Activated naive CD4-positive, alpha-beta T cell (primary cell): Measurements from ENCODE around the gene PLCB3.
"Not testable (repeated sequence)": the region's sequence is repeated elsewhere in the genome, so short reads cannot be mapped to it uniquely, and the experiment has no call there.

Experiments used
- DNase-seq, 4 experiments: peaks; one replicate each; lab custom pipeline; 2025; lab: John Stamatoyannopoulos, UW

The PLCB3 gene

GRCh38 chr11:64235437-64236161 is 15.7 kb upstream of the PLCB3 start:
- DNase-seq, result no peak

- DNase-seq, result no peak
Observed at GRCh38 chr11:64237484-64237951, 13.8 kb upstream of the PLCB3 start.

- DNase-seq, result no peak
Observed at GRCh38 chr11:64238076-64238475, 13.3 kb upstream of the PLCB3 start.

- no peak for DNase-seq
Observed at GRCh38 chr11:64238999-64239398, 12.3 kb upstream of the PLCB3 start.

GRCh38 chr11:64239662-64240434 is 11.5 kb upstream of the PLCB3 start:
- no peak for DNase-seq

- peak; percentile 92 to 99 (median 96) for DNase-seq
Observed at GRCh38 chr11:64240435-64241240, 10.7 kb upstream of the PLCB3 start, which contains the start of gene FKBP2. TSS of gene FKBP2 (plus strand) at chr11:64241095. CDS start at chr11:64242388, 1,293 bp downstream.

- peak; percentile 99 to 100 (median 99) for DNase-seq
Observed at GRCh38 chr11:64241241-64241490, 10.2 kb upstream of the PLCB3 start.

GRCh38 chr11:64241491-64242374 is 9.6 kb upstream of the PLCB3 start:
- no peak for DNase-seq

- no peak for DNase-seq
Observed at GRCh38 chr11:64243236-64243854, 8.0 kb upstream of the PLCB3 start.

- no peak for DNase-seq
Observed at GRCh38 chr11:64244107-64244506, 7.2 kb upstream of the PLCB3 start.

GRCh38 chr11:64244966-64245365 is 6.4 kb upstream of the PLCB3 start:
- no peak for DNase-seq

- DNase-seq, result peak in 1 of 4 experiments; percentile 26
Observed at GRCh38 chr11:64245401-64245796, 5.9 kb upstream of the PLCB3 start.

GRCh38 chr11:64245797-64246620 is 5.3 kb upstream of the PLCB3 start:
- DNase-seq, result peak; percentile 29 to 57 (median 44)

GRCh38 chr11:64246621-64246870 is 4.8 kb upstream of the PLCB3 start:
- DNase-seq, result not testable (repeated sequence)

- peak; percentile 44 to 67 (median 52) for DNase-seq
Observed at GRCh38 chr11:64246871-64247728, 4.2 kb upstream of the PLCB3 start, which contains the start of gene PPP1R14B. TSS of gene PPP1R14B (minus strand) at chr11:64246943. CDS start at chr11:64246673, 270 bp downstream.

- no peak for DNase-seq
Observed at GRCh38 chr11:64247729-64248531, 3.4 kb upstream of the PLCB3 start.

GRCh38 chr11:64248578-64248977 is 2.8 kb upstream of the PLCB3 start:
- DNase-seq, result no peak

GRCh38 chr11:64249038-64249437 is 2.3 kb upstream of the PLCB3 start:
- DNase-seq, result no peak
